Liver (tissue), 9 donors: ENCODE results near the gene BICDL2. TPM values are rescaled to one million over a fixed set of nuclear protein-coding genes. Genes with fewer than 3 reads are reported as not detected.

ENCODE experiments used
- DNase-seq: peaks from one replicate; pipeline ENCODE4 v3.0.0-alpha.2; 2017; ENCODE audit warnings: low spot score
- H3K27ac ChIP-seq, 2 donors: one replicate each; pipeline ENCODE4 v1.7.0; 2013; ENCODE audit warnings: inconsistent platforms in 2 of 2, low read length in 2 of 2, control low read depth in 1 of 2, low read depth in 1 of 2, mild to moderate bottlenecking in 1 of 2
- H3K27me3 ChIP-seq, 4 donors: one replicate each; pipeline versions ENCODE4 v1.6.1 to v1.7.0; 2013; ENCODE audit warnings: low read length in 3 of 4, inconsistent platforms in 1 of 4, mild to moderate bottlenecking in 1 of 4, moderate library complexity in 1 of 4; ENCODE audit not compliant: control insufficient read depth in 4 of 4, insufficient read depth in 4 of 4
- H3K36me3 ChIP-seq, 4 donors: one replicate each; pipeline versions ENCODE4 v1.6.1 to v1.7.0; 2013; ENCODE audit warnings: low read length in 3 of 4, mild to moderate bottlenecking in 3 of 4, low read depth in 1 of 4, moderate library complexity in 1 of 4; ENCODE audit not compliant: control insufficient read depth in 4 of 4, insufficient read depth in 3 of 4
- H3K4me1 ChIP-seq, 4 donors: one replicate each; pipeline versions ENCODE4 v1.6.1 to v1.7.0; 2013; ENCODE audit warnings: low read length in 3 of 4, mild to moderate bottlenecking in 3 of 4, moderate library complexity in 1 of 4; ENCODE audit not compliant: control insufficient read depth in 4 of 4, insufficient read depth in 4 of 4
- H3K4me3 ChIP-seq, 3 donors: one replicate each; pipeline versions ENCODE4 v1.6.1 to v1.7.0; 2013; ENCODE audit warnings: low read length in 3 of 3, control low read depth in 1 of 3, low read depth in 1 of 3, mild to moderate bottlenecking in 1 of 3
- H3K9ac ChIP-seq, 2 donors: one replicate each; pipeline ENCODE4 v1.7.0; 2013; ENCODE audit warnings: low read length in 2 of 2, mild to moderate bottlenecking in 2 of 2, moderate library complexity in 2 of 2, control low read depth in 1 of 2, low read depth in 1 of 2
- H3K9me3 ChIP-seq, 4 donors: one replicate each; pipeline versions ENCODE4 v1.6.1 to v1.7.0; 2013; ENCODE audit warnings: low read length in 3 of 4; ENCODE audit not compliant: control insufficient read depth in 4 of 4
- CTCF ChIP-seq: fragments of 150-350 bp; IDR thresholded peaks from 2 replicates; pipeline ENCODE4 v1.5.1; 2017; ENCODE audit warnings: improper control_type of control experiment, low read depth, low read length; ENCODE audit not compliant: missing input control
- EGR1 ChIP-seq, 2 donors: IDR thresholded peaks; 2 replicates each; pipeline ENCODE4 v1.6.1; 2016 to 2018; ENCODE audit warnings: antibody characterized with exemption in 2 of 2, low read depth in 2 of 2
- FOXA1 ChIP-seq: IDR thresholded peaks from 2 replicates; pipeline ENCODE4 v1.6.1; 2016; ENCODE audit warnings: antibody characterized with exemption
- FOXA2 ChIP-seq: IDR thresholded peaks from 2 replicates; pipeline ENCODE4 v1.6.1; 2016; ENCODE audit warnings: antibody characterized with exemption
- GABPA ChIP-seq, 2 donors: IDR thresholded peaks in 1 of 2; conservative IDR thresholded peaks in 1 of 2; 2 replicates each; pipeline ENCODE4 v1.6.1; 2016; ENCODE audit warnings: antibody characterized with exemption in 2 of 2, mild to moderate bottlenecking in 1 of 2, moderate library complexity in 1 of 2
- HNF4A ChIP-seq, 2 donors: conservative IDR thresholded peaks; 2 replicates each; pipeline ENCODE4 v1.6.1; 2016; ENCODE audit warnings: antibody characterized with exemption in 2 of 2, mild to moderate bottlenecking in 2 of 2
- JUND ChIP-seq, 2 donors: IDR thresholded peaks; 2 replicates each; pipeline ENCODE4 v1.6.1; 2016; ENCODE audit warnings: antibody characterized with exemption in 2 of 2
- NR2F2 ChIP-seq: IDR thresholded peaks from 2 replicates; pipeline ENCODE4 v1.6.1; 2016; ENCODE audit warnings: antibody characterized with exemption
- RAD21 ChIP-seq, 2 donors: IDR thresholded peaks; 2 replicates each; pipeline ENCODE4 v1.6.1; 2016; ENCODE audit warnings: antibody characterized with exemption in 2 of 2, mild to moderate bottlenecking in 2 of 2
- RXRA ChIP-seq, 2 donors: IDR thresholded peaks; 2 replicates each; pipeline ENCODE4 v1.6.1; 2017 to 2018; ENCODE audit warnings: antibody characterized with exemption in 2 of 2, mild to moderate bottlenecking in 1 of 2
- SP1 ChIP-seq: IDR thresholded peaks from 2 replicates; pipeline ENCODE4 v1.6.1; 2018; ENCODE audit warnings: antibody characterized with exemption, mild to moderate bottlenecking
- TAF1 ChIP-seq: conservative IDR thresholded peaks from 2 replicates; pipeline ENCODE4 v1.6.1; 2016; ENCODE audit warnings: antibody characterized with exemption, mild to moderate bottlenecking
- YY1 ChIP-seq: IDR thresholded peaks from 2 replicates; pipeline ENCODE4 v1.6.1; 2016; ENCODE audit warnings: antibody characterized with exemption, mild to moderate bottlenecking
- WGBS: extraction: QIAGEN DNeasy Blood & Tissue Kit; methylation state at CpG from one replicate; pipeline ENCODE4 v1.1.7; 2013; 5-methylcytosine and 5-hydroxymethylcytosine counted together
- polyA plus RNA-seq, 2 donors: library from polyadenylated mRNA; stranded (reverse) in 1 of 2; unstranded in 1 of 2; fragments of 200-250 nt in 1 of 2; fragments of >200 nt in 1 of 2; fragmentation: Nextera tagmentation in 1 of 2; extraction: Ambion mirVana in 1 of 2; gene quantifications; one replicate each; pipeline versions ENCODE4 v1.2.1 to v1.2.3, GENCODE V29; 2013 to 2015
- total RNA-seq, 2 donors: library from RNA; depleted of rRNA; stranded (reverse); fragments of >200 nt; gene quantifications; one replicate each; pipeline ENCODE4 v1.2.3, GENCODE V29; 2014
- TF ChIP-seq, protein P1 (sequence below): IDR thresholded peaks from 2 replicates; pipeline ENCODE4 v1.6.1; 2016; ENCODE audit warnings: antibody characterized with exemption, mild to moderate bottlenecking
- TF ChIP-seq, protein P2 (sequence below): IDR thresholded peaks from 2 replicates; pipeline ENCODE4 v1.6.1; 2016; ENCODE audit warnings: antibody characterized with exemption
- TF ChIP-seq, protein P3 (sequence below): IDR thresholded peaks from 2 replicates; pipeline ENCODE4 v1.6.1; 2016; ENCODE audit warnings: antibody characterized with exemption
- donor health status: healthy.
- donor health status: healthy.
- donor health status: healthy.
- donor health status: healthy.
- donor health status: healthy.

BICDL2 gene
- total and polyA plus RNA-seq, 4 donors: 0.15 to 0.59 (median 0.33) TPM; not detected in 1

DNA sequence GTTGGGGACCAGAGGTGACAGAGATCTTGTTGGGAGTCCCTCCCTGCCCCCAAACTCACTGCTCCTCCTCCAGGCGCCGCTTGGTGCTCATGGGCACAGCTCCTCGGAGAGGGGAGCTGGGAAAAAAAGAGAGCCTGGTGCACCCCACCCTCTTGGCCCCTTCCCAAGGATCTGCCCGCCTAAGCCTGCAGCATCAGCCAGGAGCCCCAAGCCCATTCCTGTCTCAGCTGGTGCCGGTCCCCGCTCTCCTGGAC lies 13.4 kb downstream of the BICDL2 start:
- TF ChIP-seq JUND (IDR thresholded peaks at IDR 0.05) (no peak), EGR1 (IDR thresholded peaks at IDR 0.05; ENCODE audit: low read depth in 2 of 2) (no peak), SP1 (no peak), TAF1 (no peak), GABPA (IDR thresholded peaks at IDR 0.05 in 1 of 2, conservative IDR thresholded peaks at IDR 0.05 in 1 of 2) (no peak)
- TF ChIP-seq, protein P1, sequence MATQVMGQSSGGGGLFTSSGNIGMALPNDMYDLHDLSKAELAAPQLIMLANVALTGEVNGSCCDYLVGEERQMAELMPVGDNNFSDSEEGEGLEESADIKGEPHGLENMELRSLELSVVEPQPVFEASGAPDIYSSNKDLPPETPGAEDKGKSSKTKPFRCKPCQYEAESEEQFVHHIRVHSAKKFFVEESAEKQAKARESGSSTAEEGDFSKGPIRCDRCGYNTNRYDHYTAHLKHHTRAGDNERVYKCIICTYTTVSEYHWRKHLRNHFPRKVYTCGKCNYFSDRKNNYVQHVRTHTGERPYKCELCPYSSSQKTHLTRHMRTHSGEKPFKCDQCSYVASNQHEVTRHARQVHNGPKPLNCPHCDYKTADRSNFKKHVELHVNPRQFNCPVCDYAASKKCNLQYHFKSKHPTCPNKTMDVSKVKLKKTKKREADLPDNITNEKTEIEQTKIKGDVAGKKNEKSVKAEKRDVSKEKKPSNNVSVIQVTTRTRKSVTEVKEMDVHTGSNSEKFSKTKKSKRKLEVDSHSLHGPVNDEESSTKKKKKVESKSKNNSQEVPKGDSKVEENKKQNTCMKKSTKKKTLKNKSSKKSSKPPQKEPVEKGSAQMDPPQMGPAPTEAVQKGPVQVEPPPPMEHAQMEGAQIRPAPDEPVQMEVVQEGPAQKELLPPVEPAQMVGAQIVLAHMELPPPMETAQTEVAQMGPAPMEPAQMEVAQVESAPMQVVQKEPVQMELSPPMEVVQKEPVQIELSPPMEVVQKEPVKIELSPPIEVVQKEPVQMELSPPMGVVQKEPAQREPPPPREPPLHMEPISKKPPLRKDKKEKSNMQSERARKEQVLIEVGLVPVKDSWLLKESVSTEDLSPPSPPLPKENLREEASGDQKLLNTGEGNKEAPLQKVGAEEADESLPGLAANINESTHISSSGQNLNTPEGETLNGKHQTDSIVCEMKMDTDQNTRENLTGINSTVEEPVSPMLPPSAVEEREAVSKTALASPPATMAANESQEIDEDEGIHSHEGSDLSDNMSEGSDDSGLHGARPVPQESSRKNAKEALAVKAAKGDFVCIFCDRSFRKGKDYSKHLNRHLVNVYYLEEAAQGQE: no peak
- Histone ChIP-seq H3K27ac (peak overlapping the region; percentile 95 to 97), H3K4me1 (peaks cover 17 to 42% (median 26%) of the 10 kb centered on the region in 4 donors), H3K36me3 (peaks cover 0 to 14% (median 3%) of the 10 kb centered on the region in 4 donors), H3K9ac (no peak overlapping the region), H3K4me3 (peak overlapping the region in 2 of 3 donors; percentile 55 to 72), H3K9me3 (no peaks in the 10 kb centered on the region), H3K27me3 (no peaks in the 10 kb centered on the region)
- no peak for DNase-seq
- WGBS: 48% methylated on average over 6 of the region's 6 CpGs

GRCh38 chr16:3022684-3023414 lies 13.9 kb downstream of the BICDL2 start:
- TF ChIP-seq EGR1 (IDR thresholded peaks at IDR 0.05; ENCODE audit: low read depth in 2 of 2) (no peak), YY1 (no peak), HNF4A (conservative IDR thresholded peaks at IDR 0.05) (no peak), RXRA (IDR thresholded peaks at IDR 0.05) (no peak), GABPA (IDR thresholded peaks at IDR 0.05 in 1 of 2, conservative IDR thresholded peaks at IDR 0.05 in 1 of 2) (no peak), CTCF (no peak), RAD21 (IDR thresholded peaks at IDR 0.05) (no peak), FOXA1 (no peak), SP1 (no peak), TAF1 (no peak), JUND (IDR thresholded peaks at IDR 0.05) (no peak), NR2F2 (no peak), FOXA2 (no peak)
- TF ChIP-seq, protein P2, sequence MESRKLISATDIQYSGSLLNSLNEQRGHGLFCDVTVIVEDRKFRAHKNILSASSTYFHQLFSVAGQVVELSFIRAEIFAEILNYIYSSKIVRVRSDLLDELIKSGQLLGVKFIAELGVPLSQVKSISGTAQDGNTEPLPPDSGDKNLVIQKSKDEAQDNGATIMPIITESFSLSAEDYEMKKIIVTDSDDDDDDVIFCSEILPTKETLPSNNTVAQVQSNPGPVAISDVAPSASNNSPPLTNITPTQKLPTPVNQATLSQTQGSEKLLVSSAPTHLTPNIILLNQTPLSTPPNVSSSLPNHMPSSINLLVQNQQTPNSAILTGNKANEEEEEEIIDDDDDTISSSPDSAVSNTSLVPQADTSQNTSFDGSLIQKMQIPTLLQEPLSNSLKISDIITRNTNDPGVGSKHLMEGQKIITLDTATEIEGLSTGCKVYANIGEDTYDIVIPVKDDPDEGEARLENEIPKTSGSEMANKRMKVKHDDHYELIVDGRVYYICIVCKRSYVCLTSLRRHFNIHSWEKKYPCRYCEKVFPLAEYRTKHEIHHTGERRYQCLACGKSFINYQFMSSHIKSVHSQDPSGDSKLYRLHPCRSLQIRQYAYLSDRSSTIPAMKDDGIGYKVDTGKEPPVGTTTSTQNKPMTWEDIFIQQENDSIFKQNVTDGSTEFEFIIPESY: no peak
- TF ChIP-seq, protein P3, sequence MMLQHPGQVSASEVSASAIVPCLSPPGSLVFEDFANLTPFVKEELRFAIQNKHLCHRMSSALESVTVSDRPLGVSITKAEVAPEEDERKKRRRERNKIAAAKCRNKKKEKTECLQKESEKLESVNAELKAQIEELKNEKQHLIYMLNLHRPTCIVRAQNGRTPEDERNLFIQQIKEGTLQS: no peak
- Histone ChIP-seq H3K36me3 (peaks cover 0 to 14% (median 3%) of the 10 kb centered on the region in 4 donors), H3K27ac (peak overlapping the region; percentile 95 to 97), H3K27me3 (no peaks in the 10 kb centered on the region), H3K9me3 (no peaks in the 10 kb centered on the region), H3K4me1 (peaks cover 14 to 39% (median 26%) of the 10 kb centered on the region in 4 donors), H3K9ac (no peak overlapping the region), H3K4me3 (peak overlapping the region in 1 of 3 donors; percentile 72)
- 70% methylated on average over 8 of the region's 8 CpGs for WGBS
- no peak for DNase-seq
